Stimulated activated CD4-positive, alpha-beta T cell treated with anti-CD3 and anti-CD28 coated beads, Interleukin-4, amount 100 ng/mL, for 1 hour (primary cell): Measurements from ENCODE around the gene TRAK2.
"Not testable (repeated sequence)": the region's sequence is repeated elsewhere in the genome, so short reads cannot be mapped to it uniquely, and the experiment has no call there.

Experiments
- DNase-seq: peaks from one replicate; pipeline ENCODE4 v3.0.0-alpha.2; 2020

The TRAK2 gene

DNA sequence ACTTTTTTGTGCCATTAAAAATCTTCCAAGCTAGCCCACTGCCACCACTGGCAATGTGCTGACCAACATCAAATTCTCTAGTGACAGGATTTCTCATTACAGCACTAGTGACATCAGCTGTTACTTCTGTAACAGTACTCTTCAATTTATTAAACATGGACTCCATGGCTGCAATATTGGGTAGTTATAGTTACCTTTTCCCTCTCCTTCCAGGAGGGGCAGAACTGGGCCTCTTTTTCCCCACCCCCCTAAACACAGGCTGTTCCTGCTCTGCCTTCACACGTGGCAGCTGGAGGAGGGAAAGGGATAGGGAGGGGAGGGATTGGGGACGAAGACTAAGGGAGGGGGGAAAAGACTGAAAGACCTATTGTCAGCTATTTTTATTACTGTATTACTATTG is 38.1 kb downstream of the TRAK2 start:
- no peak for DNase-seq

DNA sequence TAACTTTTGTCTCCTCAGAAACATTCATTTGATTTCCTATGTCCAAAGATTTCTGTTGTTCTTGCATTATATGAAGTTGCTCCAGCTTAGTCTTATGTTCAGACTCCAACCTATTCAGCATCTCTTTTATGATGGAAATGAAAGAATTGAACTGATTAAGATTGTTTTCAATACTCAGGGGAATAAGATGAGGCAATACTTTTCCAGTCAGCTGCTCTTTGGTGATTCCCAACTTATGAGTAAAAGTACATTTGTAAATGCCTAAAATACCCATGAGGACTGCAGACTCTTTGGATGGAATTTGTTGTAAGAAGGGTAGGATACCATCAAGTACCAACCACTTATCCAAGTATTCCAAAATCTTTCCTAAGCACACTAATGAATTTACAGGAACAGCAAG is 39.8 kb downstream of the TRAK2 start:
- DNase-seq: no peak

DNA sequence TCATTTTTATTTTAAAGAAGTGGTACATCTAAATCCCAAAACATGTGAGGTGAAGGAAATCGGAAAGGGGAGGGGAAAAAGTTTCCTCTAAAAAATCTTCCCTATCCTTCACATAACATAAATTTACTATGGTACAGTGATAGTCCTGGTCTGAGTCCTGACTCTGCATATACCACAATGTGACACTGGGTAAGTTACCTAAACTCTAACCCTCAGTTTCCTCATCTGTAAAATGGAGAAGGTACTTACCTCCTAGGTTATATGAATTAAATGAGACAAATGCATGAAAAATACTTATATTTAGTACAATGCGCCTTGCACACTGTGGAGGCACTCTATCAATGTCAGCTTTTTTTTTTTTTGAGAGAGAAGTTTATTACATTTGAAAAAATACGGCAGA is 42.3 kb downstream of the TRAK2 start:
- DNase-seq: no peak

DNA sequence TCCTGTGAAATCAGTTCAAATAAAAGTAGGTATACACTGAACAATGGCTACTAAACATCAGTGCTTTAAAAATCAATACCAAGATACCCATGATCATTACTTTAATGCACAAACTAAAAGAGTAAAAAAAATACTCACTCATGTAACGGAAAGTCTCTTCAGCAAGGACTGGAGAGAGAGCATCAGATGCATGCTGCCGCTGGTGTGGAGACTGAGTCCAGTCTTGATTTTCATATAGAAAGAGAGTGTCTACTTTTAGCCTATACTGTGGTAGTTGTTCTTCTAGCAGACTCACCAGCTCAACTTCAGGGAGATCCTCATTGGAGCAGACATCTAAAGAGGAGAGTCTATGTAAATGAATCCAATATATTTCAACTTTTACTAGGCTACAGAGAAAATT is 44.0 kb downstream of the TRAK2 start:
- DNase-seq: no peak

DNA sequence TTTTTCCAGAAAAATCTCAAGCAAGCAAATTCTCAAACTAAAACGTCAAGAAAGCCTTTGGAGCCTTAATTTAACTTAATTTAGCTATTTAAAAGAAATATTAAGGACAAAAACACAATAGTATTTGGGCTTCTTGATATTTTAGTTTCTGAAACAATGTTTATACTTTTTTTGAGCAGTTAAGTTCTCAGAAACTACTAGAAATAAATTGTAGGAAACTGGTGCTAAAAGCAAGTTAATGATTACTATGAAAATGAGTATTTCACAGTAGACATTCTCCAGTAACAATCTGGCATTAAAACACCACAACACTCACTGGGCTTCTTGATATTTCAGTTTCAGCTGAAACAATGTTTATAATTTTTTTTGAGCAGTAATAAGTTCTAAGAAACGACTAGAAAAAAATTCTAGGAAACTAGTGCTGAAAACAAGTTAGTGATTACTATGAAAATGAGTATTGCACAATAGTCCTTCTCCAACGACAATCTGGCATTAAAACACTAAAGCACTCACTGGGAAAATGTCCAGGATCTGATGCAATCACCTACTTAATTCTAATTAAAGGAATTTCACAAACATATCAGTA is 45.1 kb downstream of the TRAK2 start:
- no peak for DNase-seq

DNA sequence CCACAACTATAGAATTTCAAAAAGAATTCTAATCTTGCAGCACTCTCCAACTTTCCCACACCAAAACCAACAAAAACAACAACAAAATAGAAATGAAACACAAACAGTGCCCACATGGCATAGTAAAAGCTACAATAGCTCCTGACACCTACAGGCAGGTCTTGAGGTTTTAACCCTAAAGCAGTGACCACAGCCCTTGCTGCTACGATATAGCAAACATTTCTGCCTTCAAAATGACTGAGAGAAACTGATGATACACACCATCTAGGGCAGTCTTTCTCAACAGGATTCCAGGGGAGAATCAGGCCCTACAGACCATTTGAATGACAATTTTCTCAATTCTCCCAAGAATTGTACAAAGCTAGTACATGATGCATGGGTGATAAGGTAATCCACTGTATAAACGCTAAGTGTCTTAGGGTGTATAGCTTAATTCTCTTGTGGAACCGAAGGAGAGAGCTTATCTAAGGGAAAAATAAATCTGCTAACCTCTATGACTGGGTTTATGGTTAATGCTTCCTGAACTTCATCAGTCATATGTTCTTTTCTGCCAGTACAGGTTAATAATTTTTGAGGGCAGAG is 46.5 kb downstream of the TRAK2 start:
- no peak for DNase-seq

DNA sequence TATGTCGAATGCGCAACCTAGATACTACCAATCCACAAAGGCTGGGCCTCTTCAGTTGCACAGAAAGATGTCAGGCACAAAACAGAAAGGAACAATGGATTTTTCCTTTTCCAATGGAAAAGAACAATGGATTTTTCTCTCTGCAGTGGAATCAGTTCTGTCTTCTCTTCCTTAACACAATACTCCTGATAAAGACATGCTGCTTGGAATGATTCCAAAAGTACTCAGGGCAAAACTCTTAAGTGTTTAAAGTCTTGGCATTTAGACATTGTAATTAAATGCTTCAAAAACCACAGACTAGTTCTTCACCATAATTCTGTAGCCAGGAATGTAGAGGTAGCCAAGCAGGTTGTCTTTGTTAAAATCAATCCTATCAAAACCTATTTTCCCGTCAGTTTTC is 47.4 kb downstream of the TRAK2 start:
- no peak for DNase-seq

DNA sequence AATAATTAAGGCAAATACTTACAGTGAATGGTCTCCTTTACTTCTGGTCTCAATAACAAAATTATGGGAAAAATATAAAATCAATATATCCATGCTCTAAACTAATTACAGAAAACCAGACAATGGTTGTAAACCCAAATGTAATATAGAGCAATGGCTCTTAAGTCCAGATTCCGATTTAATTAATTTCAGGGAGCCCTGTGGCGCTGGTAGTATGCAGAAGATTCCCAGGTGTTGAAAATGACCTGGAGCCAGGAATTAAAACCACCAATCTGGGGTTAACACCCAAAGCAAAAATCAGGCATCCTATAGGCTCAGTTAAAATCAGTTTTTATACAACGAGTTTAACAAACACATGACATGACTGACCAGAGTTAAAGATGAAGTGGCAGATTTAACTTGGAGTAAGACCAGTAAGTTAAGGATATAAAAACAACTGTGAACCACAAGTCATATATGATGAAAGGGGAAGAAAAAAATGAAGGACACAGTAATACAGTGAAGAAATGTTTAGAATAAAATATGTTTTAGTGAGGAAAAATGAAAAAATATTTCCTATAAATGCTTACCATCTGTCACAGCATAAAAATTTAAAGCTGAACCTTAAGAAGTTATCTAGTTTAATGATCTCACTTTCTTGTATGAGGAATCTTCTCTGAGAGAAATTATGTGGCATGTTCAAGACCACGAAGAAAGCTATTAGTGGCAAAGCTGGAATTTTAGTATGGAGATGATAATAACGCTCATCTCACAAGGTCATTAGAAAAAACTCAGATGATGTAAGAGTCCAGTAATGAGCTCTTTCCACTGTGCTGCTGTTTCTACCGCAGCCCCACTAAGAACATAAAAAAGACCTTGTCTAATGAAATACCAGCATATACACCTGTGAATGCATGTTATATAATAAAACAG is 48.4 kb downstream of the TRAK2 start:
- DNase-seq: no peak

DNA sequence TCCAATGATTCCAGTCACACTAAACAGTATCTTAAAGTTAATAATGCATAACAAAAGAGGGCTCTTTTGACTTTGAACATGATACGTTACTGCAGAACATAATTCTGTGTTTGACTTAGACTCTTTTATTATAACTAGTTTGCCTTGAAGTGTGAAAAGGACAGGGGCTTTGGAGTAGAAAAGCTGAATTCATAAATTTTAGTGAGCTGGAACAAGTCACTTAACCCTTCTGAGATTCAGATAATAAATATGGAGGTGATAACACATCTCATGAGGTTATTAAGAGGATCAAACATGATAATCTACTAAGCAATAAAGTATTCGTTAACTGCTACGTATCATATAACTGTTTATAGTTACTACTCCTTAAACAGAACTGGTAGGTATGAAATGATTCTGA is 49.4 kb downstream of the TRAK2 start:
- DNase-seq: no peak

DNA sequence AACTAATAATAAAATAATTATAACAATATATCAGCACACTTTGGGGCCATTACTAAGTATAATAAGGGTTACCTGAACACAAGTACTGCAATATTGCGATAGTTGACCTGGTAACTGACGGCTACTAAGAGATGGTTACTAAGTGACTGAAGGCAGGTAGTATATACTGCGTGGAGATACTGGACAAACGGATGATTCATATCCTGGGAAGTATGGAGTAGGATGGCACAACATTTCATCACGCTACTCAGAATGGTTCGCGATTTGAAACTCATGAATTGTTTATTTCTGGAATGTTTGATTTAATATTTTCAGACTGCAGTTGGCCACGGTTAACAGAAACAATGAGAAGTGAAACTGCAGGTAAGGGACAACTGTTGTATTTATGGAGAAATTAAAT is 54.7 kb downstream of the TRAK2 start:
- DNase-seq: no peak

DNA sequence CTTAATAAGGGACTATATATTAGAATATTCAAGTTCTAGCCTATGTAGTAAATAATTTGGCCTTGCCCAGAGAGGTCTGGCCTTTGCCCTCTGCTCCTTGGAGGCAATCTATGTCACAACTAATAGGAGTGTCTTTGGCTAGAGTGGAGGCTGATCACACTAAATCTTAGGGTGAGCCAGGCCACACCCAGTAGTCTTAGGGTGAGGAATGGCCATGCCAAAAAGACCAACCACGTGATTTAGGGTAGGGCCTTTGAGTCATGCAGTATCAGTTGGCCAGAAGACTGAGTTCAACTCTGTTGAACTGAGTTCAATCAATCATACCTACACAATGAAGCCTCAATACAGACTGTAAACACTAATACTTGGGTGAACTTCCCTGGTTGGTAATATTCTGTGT is 68.1 kb downstream of the TRAK2 start:
- no peak for DNase-seq

DNA sequence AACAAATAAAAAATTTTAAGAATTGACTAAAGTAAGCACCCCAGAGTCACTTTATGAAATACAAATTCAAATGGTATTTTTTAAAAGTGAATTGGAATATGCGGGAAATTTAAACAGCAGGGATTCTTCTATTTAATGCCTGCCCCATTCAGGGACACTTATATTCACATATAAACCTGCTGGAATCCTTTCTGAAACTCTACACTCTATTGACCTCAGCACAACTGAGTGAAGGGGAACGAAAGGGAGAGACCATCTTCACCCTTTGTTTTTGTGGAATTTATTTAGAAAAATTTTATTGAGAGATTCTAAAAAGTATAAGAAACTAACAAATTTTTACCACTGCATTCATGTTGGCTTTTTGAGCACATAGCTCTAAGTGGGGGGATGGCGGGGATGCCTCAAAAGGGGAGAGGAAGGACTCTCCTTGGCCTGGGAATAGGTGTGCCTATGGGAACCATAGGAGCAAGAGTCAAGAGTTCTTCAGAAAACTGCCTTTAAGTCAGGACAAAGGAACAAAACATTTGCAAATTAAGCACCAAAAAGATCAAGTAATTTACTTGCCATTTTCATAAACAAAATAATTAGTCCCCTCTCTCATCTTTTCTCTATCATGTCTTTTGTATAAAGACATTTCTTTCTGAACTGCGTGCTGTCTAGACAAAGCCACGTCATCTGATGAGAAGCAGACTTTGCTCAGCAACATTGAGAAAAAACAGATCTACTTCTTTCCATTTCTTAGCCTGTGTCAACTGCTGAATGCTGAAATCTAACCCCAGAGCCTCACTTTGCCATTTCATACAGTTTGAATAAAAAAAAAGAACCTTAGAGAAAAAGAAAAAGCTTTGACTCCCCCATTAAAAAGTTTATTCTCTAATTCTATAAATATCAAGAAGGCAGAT is 72.5 kb downstream of the TRAK2 start:
- DNase-seq: no peak

DNA sequence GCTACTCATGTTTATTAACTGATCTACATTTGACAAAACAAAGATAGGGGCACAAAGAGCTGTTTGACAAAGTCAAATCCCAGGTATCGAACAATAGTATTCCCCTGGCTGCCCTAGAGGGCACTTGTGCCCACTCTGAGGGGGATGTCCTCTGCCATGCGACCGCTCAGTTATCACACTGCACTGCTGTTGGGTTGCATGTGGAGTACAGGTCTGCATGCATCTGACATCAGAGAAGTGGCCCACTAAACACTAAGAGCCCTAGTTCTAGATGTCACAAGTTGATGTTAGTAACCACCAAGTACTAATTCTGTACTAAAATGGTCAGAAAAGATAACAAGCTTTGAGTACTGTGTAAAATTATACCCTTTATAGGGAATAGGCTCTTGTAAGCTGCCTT is 74.0 kb downstream of the TRAK2 start:
- DNase-seq: no peak

DNA sequence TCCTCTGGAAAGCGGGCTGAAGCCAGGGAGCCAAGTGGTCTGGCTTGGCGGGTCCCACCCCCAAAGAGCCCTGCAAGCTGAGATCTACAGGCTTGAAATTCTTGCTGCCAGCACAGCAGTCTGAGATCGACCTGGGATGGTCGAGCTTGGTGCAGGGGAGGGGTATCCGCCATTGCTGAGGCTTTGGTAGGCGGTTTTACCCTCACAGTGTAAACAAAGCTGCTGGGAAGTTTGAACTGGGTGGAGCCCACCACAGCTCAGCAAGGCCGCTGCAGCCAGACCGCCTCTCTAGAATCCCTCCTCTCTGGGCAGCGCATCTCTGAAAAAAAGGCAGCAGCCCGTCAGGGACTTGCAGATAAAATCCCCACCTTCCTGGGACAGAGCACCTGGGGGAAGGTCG is 81.5 kb downstream of the TRAK2 start:
- no peak for DNase-seq

DNA sequence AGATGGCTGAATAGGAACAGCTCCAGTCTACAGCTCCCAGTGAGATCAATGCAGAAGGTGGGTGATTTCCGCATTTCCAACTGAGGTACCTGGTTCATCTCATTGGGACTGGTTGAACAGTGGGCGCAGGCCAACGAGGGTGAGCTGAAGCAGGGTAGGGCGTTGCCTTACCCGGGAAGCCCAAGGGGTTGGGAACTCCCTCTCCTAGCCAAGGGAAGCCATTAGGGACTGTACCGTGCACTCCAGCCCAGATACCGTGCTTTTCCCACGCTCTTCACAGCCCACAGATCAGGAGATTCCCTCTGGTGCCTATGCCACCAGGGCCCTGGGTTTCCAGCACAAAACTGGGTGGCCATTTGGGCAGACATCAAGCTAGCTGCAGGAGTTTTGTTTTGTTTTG is 81.9 kb downstream of the TRAK2 start:
- DNase-seq: not testable (repeated sequence)

DNA sequence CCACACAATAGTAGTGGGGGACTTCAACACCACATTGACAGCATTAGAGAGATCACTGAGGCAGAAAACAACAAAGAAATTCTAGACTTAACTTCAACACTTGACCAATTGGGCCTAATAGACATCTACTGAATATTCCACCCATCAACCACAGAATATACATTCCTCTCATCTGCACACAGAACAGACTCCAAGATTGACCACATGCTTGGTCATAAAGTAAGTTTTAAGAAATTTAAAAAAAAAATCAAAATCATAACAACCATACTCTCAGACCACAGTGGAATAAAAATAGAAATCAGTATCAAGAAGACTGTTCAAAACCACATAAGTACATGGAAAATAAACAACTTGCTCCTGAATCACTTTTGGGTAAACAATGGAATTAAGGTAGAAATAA is 85.1 kb downstream of the TRAK2 start:
- no peak for DNase-seq

DNA sequence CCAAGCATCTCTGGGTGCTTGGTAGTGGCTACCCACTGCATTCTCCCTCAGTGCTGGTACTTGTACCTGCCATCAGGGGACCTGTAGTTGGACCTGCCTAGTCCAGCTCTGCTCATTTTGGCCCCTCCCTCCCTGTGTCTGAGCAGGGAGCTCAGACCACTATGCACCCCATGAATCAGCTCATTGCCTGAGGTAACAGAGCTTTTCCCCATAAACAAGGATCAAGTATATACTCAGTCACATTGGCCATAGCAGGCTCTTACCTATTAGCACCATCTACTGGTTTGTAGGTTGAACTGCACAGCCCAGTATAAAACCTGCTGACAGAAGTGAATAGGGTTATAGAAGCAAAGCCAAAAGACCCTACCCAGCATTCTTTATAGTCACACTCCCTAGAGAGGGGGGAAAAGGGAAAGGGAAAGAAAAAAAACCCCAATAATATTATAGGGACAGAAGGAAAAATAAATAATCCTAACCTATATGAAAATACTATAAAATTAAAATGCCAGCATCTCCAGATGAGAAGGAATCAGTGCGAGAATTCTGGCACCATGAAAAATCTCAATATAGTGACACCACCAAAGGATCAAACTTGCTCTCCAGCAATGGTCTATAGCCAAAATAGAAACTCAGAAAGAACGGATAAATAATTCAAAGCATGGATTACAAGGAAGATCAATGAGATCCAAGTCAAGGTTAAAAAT is 87.2 kb downstream of the TRAK2 start:
- no peak for DNase-seq

DNA sequence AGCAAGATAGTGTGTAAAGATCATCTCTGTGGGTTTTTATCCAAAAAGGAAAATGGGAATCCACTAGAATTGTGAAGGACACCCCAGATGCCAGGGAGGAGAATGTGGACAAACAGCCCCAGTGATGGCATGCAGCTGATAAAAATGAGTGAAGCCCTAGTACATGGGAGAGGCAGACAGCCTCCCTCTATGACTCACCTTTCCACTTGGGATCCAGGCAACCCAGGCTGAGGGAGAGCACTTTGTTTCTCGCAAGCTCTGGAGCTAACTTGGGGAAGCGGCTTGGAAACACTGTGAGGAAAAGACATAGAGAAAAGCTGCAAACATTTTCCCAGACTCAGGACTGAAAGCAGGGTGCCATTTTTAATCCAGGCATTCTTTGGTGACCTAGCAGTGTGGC is 88.9 kb downstream of the TRAK2 start:
- DNase-seq: no peak

DNA sequence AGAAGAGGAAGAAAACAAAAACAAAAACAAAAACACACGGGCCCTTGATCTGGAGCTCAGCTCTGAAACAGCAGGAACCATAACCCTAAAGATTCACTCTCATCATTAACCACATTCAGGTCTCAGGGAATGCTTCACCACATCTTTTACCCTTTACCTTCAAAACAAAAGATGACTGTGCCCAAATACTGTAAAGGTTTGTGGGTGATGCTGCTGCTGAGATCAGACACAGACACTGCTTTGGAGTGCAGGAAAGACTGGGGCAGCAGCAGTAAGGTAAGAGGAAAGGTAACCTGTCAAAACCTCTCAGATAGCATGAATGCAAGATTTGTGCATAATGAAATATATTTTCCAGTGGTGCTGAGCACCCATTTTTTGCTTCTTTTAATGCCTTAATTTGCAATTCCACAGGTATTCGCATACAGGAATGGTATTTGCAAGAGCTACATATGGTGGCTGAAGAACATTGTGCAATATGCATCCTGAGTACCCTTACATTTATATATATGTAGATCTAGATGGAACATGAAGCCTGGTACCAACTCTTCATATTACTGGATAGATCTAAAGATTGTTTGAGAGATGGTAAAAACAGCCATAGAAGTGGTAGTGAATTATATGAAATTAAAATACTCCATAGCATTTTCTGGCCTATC is 90.1 kb downstream of the TRAK2 start:
- DNase-seq: no peak

DNA sequence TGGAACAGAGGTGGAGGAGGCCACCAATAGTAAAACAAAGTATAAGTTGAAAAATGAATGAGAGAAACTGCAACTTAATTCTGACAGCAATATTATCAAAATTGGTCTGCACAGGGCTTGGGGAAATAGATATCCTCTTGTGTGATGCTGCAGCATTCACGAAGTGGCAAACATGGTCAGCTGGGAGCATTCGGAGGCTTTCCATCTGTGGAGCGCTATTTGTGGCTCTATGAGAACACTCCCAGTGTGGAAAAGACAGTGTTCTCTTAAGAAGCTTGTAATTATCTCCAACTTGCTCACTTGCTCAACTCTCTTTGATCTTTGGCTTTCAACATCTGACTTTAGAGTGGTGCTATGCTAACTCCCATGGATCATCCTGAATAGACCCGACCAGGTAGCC is 91.0 kb downstream of the TRAK2 start:
- DNase-seq: no peak

DNA sequence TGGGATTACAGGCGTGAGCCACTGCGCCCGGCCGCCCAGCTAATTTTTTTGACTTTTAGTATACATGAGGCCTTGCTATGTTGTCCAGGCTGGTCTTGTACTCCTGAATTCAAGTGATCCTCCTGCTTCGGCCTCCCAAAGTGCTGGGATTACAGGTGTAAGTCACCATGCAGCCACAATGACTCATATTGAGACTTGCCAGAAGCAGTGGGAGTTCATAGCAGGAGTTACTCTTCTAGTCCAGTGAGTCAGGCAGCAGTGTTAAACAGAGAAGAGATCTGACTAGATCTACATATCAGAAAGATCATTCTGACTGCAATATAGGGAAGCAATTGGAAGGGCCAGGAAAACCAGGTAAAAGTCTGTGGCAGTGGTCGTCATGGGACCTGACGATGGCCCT is 92.6 kb downstream of the TRAK2 start:
- DNase-seq: no peak

DNA sequence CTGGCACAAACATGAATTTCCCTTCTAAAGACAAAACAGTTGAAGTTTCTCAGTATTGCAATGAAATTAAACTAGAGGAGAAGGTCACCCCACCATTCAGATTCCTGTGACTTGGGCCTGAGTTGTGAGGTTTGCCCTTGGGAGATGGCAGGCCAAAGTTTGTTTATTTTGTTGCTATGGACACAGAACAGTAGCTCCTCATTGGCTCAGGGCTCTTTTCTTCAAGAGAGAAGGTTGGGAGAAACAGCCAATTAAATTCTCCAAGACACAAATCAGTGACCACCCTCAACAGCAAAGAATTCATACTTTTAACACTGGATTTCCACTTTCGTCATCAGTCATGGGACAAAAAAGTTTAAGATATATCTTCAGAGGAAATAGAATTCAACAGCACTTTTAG is 94.0 kb downstream of the TRAK2 start, which contains the start of gene FLACC1:
FLACC1 (minus strand) TSS at position 125 of the 400 bp plus-strand sequence. CDS start 5,941 bp downstream, outside the sequence.
- DNase-seq: no peak
